WTC11 (cell line): ENCODE results near the gene DPYSL5.

Experiments used
- CBFB ChIP-seq: sonication (generic); formaldehyde crosslinking; IDR thresholded peaks from 2 replicates; pipeline ENCODE4 v1.8.1; 2022; ENCODE audit warnings: mild to moderate bottlenecking, low read depth, missing genetic modification reagents
- ELF4 ChIP-seq: sonication (generic); formaldehyde crosslinking; IDR thresholded peaks from 2 replicates; pipeline ENCODE4 v1.8.1; 2022; ENCODE audit warnings: low read depth, mild to moderate bottlenecking, moderate library complexity, missing genetic modification reagents
- FOXP1 ChIP-seq: sonication (generic); formaldehyde crosslinking; IDR thresholded peaks from 2 replicates; pipeline ENCODE4 v1.8.0; 2022; ENCODE audit warnings: missing genetic modification reagents, mild to moderate bottlenecking, moderate library complexity, borderline replicate concordance
- GABPB1 ChIP-seq: sonication (generic); formaldehyde crosslinking; IDR thresholded peaks from 2 replicates; pipeline ENCODE4 v1.8.1; 2023; ENCODE audit warnings: mild to moderate bottlenecking, missing genetic modification reagents
- JUN ChIP-seq: sonication (generic); formaldehyde crosslinking; IDR thresholded peaks from 2 replicates; pipeline ENCODE4 v1.8.0; 2023; ENCODE audit warnings: mild to moderate bottlenecking, missing genetic modification reagents
- KAT7 ChIP-seq: sonication (generic); formaldehyde crosslinking; IDR thresholded peaks from 2 replicates; pipeline ENCODE4 v1.8.1; 2023; ENCODE audit warnings: missing genetic modification reagents, mild to moderate bottlenecking, borderline replicate concordance
- NFATC4 ChIP-seq: fragments of 250-450 bp; sonication (Bioruptor Pico); IDR thresholded peaks from 2 replicates; pipeline ENCODE4 v1.9.0; 2021; ENCODE audit warnings: mild to moderate bottlenecking
- NR1H2 ChIP-seq: sonication (generic); formaldehyde crosslinking; IDR thresholded peaks from 2 replicates; pipeline ENCODE4 v1.9.0; 2021; ENCODE audit warnings: mild to moderate bottlenecking, moderate library complexity, missing genetic modification reagents
- SOX15 ChIP-seq: fragments of 250-450 bp; sonication (Bioruptor Pico); IDR thresholded peaks from 2 replicates; pipeline ENCODE4 v1.9.0; 2021; ENCODE audit warnings: mild to moderate bottlenecking
- SP1 ChIP-seq: sonication (generic); formaldehyde crosslinking; conservative IDR thresholded peaks from 2 replicates; pipeline ENCODE4 v1.8.1; 2022; ENCODE audit warnings: missing genetic modification reagents
- TEAD4 ChIP-seq: sonication (generic); formaldehyde crosslinking; IDR thresholded peaks from 2 replicates; pipeline ENCODE4 v1.8.0; 2022; ENCODE audit warnings: mild to moderate bottlenecking, missing genetic modification reagents
- TF ChIP-seq, protein P1 (sequence below): fragments of 200-600 bp; IDR thresholded peaks from 2 replicates; pipeline ENCODE4 v1.8.0; 2022; ENCODE audit warnings: antibody characterized with exemption
- TF ChIP-seq, protein P2 (sequence below): sonication (generic); formaldehyde crosslinking; IDR thresholded peaks from 2 replicates; pipeline ENCODE4 v1.8.0; 2022; ENCODE audit warnings: mild to moderate bottlenecking, missing genetic modification reagents
- TF ChIP-seq, protein P3 (sequence below): sonication (generic); formaldehyde crosslinking; conservative IDR thresholded peaks from 2 replicates; pipeline ENCODE4 v1.8.1; 2022; ENCODE audit warnings: mild to moderate bottlenecking, missing genetic modification reagents

DNA sequence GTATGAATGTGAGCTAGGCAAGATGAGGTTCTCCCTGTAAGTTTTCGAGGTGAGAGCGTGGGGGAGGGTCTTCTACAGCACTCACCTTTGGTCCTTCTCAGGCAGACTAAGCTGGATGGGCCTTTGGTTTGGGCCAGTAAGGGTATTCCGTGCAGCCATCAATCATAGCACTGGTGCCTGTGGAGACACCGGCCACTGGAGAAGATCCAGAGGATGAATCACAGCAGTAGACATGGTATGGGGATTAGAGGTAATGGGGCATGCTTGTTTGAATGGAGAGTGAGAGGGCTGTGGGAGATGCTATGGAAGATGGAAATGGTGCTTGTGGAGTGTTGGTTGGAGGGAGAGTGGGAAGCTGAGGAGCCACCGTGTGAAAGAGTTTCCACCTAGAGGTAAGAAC is 138.6 kb downstream of the DPYSL5 start:
- TF ChIP-seq, protein P1, sequence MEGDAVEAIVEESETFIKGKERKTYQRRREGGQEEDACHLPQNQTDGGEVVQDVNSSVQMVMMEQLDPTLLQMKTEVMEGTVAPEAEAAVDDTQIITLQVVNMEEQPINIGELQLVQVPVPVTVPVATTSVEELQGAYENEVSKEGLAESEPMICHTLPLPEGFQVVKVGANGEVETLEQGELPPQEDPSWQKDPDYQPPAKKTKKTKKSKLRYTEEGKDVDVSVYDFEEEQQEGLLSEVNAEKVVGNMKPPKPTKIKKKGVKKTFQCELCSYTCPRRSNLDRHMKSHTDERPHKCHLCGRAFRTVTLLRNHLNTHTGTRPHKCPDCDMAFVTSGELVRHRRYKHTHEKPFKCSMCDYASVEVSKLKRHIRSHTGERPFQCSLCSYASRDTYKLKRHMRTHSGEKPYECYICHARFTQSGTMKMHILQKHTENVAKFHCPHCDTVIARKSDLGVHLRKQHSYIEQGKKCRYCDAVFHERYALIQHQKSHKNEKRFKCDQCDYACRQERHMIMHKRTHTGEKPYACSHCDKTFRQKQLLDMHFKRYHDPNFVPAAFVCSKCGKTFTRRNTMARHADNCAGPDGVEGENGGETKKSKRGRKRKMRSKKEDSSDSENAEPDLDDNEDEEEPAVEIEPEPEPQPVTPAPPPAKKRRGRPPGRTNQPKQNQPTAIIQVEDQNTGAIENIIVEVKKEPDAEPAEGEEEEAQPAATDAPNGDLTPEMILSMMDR: no peak
- TF ChIP-seq TEAD4 (no peak), CBFB (CRISPR knock-in tag) (no peak), NR1H2 (CRISPR knock-in tag) (no peak), JUN (CRISPR knock-in tag) (no peak), SOX15 (CRISPR knock-in tag) (no peak), SP1 (CRISPR knock-in tag) (no peak), ELF4 (no peak), GABPB1 (CRISPR knock-in tag) (no peak), FOXP1 (no peak), KAT7 (CRISPR knock-in tag) (no peak), NFATC4 (no peak)
- TF ChIP-seq, protein P2, sequence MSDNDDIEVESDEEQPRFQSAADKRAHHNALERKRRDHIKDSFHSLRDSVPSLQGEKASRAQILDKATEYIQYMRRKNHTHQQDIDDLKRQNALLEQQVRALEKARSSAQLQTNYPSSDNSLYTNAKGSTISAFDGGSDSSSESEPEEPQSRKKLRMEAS (CRISPR knock-in tag): no peak
- TF ChIP-seq, protein P3, sequence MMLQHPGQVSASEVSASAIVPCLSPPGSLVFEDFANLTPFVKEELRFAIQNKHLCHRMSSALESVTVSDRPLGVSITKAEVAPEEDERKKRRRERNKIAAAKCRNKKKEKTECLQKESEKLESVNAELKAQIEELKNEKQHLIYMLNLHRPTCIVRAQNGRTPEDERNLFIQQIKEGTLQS (CRISPR knock-in tag): no peak
